Glutamatergic neuron (in vitro differentiated cells): ENCODE data around the gene CLGN. TPM values are rescaled to one million over a fixed set of nuclear protein-coding genes. Genes with fewer than 3 reads are reported as not detected.
"Not testable (repeated sequence)": the region's sequence is repeated elsewhere in the genome, so short reads cannot be mapped to it uniquely, and the experiment has no call there.

Experiments
- DNase-seq: peaks from one replicate; pipeline ENCODE4 v3.0.0; 2022
- H3K27ac Mint-ChIP-seq: one replicate; pipeline ENCODE4 v1.8.0; 2020; ENCODE audit warnings: mild to moderate bottlenecking, mixed read lengths, inconsistent platforms; ENCODE audit not compliant: unreplicated experiment
- H3K27me3 Mint-ChIP-seq: one replicate; pipeline ENCODE4 v1.8.0; 2020; ENCODE audit warnings: mild to moderate bottlenecking, moderate library complexity, mixed read lengths, inconsistent platforms; ENCODE audit not compliant: unreplicated experiment
- H3K36me3 Mint-ChIP-seq: one replicate; pipeline ENCODE4 v1.8.0; 2020; ENCODE audit warnings: mild to moderate bottlenecking, mixed read lengths, inconsistent platforms; ENCODE audit not compliant: unreplicated experiment
- H3K4me1 Mint-ChIP-seq: one replicate; pipeline ENCODE4 v1.8.0; 2020; ENCODE audit warnings: mild to moderate bottlenecking, low read depth, mixed read lengths, inconsistent platforms; ENCODE audit not compliant: unreplicated experiment
- H3K4me3 Mint-ChIP-seq: one replicate; pipeline ENCODE4 v1.8.0; 2020; ENCODE audit warnings: mild to moderate bottlenecking, mixed read lengths, inconsistent platforms; ENCODE audit not compliant: unreplicated experiment
- H3K9me3 Mint-ChIP-seq: one replicate; pipeline ENCODE4 v1.8.0; 2020; ENCODE audit warnings: mild to moderate bottlenecking, moderate library complexity, mixed read lengths, inconsistent platforms; ENCODE audit not compliant: unreplicated experiment
- CTCF ChIP-seq: fragments of 200-600 bp; sonication (generic); IDR thresholded peaks from one replicate; pipeline ENCODE4 v1.5.0; 2021; ENCODE audit not compliant: partially characterized antibody, unreplicated experiment
- total RNA-seq: library from RNA; stranded (reverse); fragmentation: NEBNext Ultra II Directional; extraction: Animal tissue kit (Norgen Biotek cat#: 25700); gene quantifications from one replicate; pipeline ENCODE4 v1.2.1, GENCODE V29; 2021; ENCODE audit not compliant: unreplicated experiment

Gene CLGN
- total RNA-seq, 1 donor from 2014 or later: 19.6 TPM

- H3K4me3 Mint-ChIP-seq: no peak overlapping the region
- H3K4me1 Mint-ChIP-seq: no peaks in the 10 kb centered on the region
- no peak for DNase-seq
- no peak overlapping the region for H3K27ac Mint-ChIP-seq
- H3K27me3 Mint-ChIP-seq: no peaks in the 10 kb centered on the region
- TF ChIP-seq CTCF: no peak
- no peaks in the 10 kb centered on the region for H3K9me3 Mint-ChIP-seq
- no peaks in the 10 kb centered on the region for H3K36me3 Mint-ChIP-seq
These were observed 12.2 kb upstream of the CLGN start for GRCh38 chr4:140439644-140440142.

- H3K4me1 Mint-ChIP-seq: peaks cover 3% of the 10 kb centered on the region
- peak overlapping the region; percentile 87 for H3K27ac Mint-ChIP-seq
- H3K27me3 Mint-ChIP-seq: no peaks in the 10 kb centered on the region
- peaks cover 6% of the 10 kb centered on the region for H3K9me3 Mint-ChIP-seq
- H3K4me3 Mint-ChIP-seq: peak overlapping the region; percentile 90
- no peaks in the 10 kb centered on the region for H3K36me3 Mint-ChIP-seq
- no peak for DNase-seq
- no peak for TF ChIP-seq CTCF
These were observed 547 bp upstream of the CLGN start for GRCh38 chr4:140427919-140428471.

- peak; percentile 70 for DNase-seq
- Mint-ChIP-seq H3K9me3 (peaks cover 5% of the 10 kb centered on the region), H3K4me3 (peak overlapping the region; percentile 90), H3K27me3 (no peaks in the 10 kb centered on the region), H3K4me1 (peaks cover 3% of the 10 kb centered on the region), H3K36me3 (no peaks in the 10 kb centered on the region), H3K27ac (peak overlapping the region; percentile 96)
- no peak for TF ChIP-seq CTCF
These were observed 790 bp downstream of the CLGN start for GRCh38 chr4:140426610-140427105.

- no peak for DNase-seq
- H3K27me3 Mint-ChIP-seq: no peaks in the 10 kb centered on the region
- no peak overlapping the region for H3K4me3 Mint-ChIP-seq
- peaks cover 5% of the 10 kb centered on the region for H3K9me3 Mint-ChIP-seq
- H3K36me3 Mint-ChIP-seq: no peaks in the 10 kb centered on the region
- H3K4me1 Mint-ChIP-seq: peaks cover 3% of the 10 kb centered on the region
- TF ChIP-seq CTCF: no peak
- no peak overlapping the region for H3K27ac Mint-ChIP-seq
These were observed 4.3 kb downstream of the CLGN start for GRCh38 chr4:140423106-140423505.

GRCh38 chr4:140413130-140413969 is 14.1 kb downstream of the CLGN start:
- H3K4me3 Mint-ChIP-seq, H3K27ac Mint-ChIP-seq, H3K4me1 Mint-ChIP-seq, H3K36me3 Mint-ChIP-seq, H3K27me3 Mint-ChIP-seq, H3K9me3 Mint-ChIP-seq, DNase-seq: not testable (repeated sequence)
